ENCODE measurements around the gene SNRPA1.

DNA sequence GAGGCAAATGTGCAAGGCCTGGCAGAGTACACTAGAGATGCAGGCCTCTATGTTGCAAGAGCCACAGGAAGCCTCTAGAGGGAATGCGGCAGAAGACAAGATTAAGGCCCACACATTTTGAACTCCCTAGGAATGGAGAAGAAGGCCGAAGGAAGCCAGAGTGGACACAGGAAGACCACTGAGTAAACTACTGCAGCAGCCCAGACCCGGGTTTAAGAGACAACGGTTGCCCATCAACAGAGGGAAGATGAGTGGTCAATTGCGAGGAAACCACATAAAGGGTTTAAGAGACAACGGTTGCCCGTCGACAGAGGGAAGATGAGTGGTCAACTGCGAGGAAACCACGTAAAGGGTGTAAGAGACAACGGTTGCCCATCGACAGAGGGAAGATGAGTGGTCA lies 57.8 kb downstream of the SNRPA1 start:
- TF ChIP-seq ZNF121 (CRISPR knock-in tag; IDR thresholded peaks at IDR 0.05) (no peak), HCFC1 (IDR thresholded peaks at IDR 0.05; ENCODE audit: low read depth, low read length) (no peak), PAX8 (CRISPR knock-in tag; IDR thresholded peaks at IDR 0.05; ENCODE audit: borderline replicate concordance) (no peak), NFATC3 (CRISPR knock-in tag; IDR thresholded peaks at IDR 0.05) (no peak), ZNF274 (CRISPR knock-in tag; IDR thresholded peaks at IDR 0.05) (no peak), ARID2 (CRISPR knock-in tag; IDR thresholded peaks at IDR 0.05; ENCODE audit: borderline replicate concordance) (no peak), GATAD2A (CRISPR knock-in tag; IDR thresholded peaks at IDR 0.05) (no peak), TFE3 (CRISPR knock-in tag; IDR thresholded peaks at IDR 0.05) (no peak), ZBED4 (CRISPR knock-in tag; IDR thresholded peaks at IDR 0.05; ENCODE audit: borderline replicate concordance) (no peak), KMT2A (CRISPR knock-in tag; IDR thresholded peaks at IDR 0.05) (no peak), RAD51 (IDR thresholded peaks at IDR 0.05; ENCODE audit: borderline replicate concordance) (no peak), JUNB (CRISPR knock-in tag; IDR thresholded peaks at IDR 0.05; ENCODE audit: borderline replicate concordance) (no peak)
- TF ChIP-seq, protein P1, sequence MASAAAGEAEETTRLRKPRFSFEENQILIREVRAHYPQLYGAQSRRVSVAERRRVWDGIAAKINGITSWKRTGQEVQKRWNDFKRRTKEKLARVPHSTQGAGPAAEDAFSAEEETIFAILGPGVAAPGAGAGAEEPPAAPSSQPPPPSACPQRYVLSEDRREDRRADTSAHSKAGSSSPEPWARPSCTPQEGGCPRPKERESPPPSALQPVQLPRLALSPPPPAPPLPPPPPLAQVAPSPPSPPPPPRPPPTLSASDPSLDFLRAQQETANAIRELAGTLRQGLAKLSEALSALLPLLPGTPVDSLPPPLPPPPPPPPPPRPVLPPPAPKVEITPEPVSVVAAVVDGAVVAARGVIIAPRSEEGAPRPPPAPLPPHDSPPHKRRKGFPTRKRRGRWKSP (CRISPR knock-in tag; IDR thresholded peaks at IDR 0.05) = no peak

Measured in HepG2 (cell line).